Astrocyte (in vitro differentiated cells and primary cell): ENCODE measurements around the gene SULF2.

Experiments used
- EZH2 ChIP-seq: IDR thresholded peaks from 2 replicates; pipeline ENCODE4 v1.6.1; 2012; ENCODE audit warnings: mild to moderate bottlenecking, low read length, inconsistent platforms; ENCODE audit not compliant: insufficient read depth
- TF ChIP-seq, protein P1 (sequence below): IDR thresholded peaks from 2 replicates; pipeline ENCODE4 v1.5.1; 2011; ENCODE audit warnings: low read depth, mild to moderate bottlenecking, inconsistent platforms, low read length, moderate library complexity; ENCODE audit not compliant: insufficient read depth

DNA sequence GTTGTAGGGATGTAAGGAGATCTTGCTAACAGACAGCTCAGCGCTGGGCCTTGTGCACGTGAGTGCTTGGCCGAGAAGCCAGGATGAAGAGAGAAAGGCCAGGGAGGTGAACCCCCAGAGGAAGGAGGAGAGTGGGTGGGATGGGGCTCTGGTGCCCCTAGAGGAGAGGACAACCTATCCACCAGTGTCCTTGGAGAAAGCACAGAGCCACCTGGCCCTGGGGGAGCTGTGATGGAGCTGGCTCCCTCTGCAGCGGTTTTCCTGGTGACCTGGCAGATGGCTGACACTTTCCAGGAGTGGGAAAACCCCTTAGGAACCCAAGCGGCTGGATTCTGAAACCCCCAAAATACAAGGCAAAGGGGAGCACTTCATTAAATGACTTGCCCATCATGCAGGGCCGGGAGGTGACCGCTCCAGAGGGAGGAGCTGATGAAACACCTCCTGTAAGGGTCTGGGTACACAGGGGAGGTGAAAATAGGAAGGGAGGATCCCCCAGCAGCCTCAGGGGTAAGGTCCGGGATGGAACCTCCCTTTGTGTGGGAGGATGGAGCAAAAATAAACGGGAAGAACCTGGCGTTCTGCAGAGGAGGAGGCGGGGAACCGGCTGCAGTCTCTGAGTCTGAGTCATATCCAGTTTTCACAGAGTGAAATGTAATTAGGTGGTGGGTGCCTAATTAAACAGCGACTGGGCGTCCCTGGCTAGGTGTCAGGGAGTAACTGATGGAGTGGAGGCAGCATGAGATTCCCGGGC is 80.4 kb downstream of the SULF2 start:
- TF ChIP-seq EZH2 = no peak
- TF ChIP-seq, protein P1, sequence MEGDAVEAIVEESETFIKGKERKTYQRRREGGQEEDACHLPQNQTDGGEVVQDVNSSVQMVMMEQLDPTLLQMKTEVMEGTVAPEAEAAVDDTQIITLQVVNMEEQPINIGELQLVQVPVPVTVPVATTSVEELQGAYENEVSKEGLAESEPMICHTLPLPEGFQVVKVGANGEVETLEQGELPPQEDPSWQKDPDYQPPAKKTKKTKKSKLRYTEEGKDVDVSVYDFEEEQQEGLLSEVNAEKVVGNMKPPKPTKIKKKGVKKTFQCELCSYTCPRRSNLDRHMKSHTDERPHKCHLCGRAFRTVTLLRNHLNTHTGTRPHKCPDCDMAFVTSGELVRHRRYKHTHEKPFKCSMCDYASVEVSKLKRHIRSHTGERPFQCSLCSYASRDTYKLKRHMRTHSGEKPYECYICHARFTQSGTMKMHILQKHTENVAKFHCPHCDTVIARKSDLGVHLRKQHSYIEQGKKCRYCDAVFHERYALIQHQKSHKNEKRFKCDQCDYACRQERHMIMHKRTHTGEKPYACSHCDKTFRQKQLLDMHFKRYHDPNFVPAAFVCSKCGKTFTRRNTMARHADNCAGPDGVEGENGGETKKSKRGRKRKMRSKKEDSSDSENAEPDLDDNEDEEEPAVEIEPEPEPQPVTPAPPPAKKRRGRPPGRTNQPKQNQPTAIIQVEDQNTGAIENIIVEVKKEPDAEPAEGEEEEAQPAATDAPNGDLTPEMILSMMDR = no peak
